C4-2B (cell line): ENCODE measurements around the gene FAM186B.

Experiments
- ZFX ChIP-seq: fragments of 450-650 bp; IDR thresholded peaks from 2 replicates; pipeline ENCODE4 v1.6.1; 2017
- TF ChIP-seq, protein P1 (sequence below): fragments of 450-650 bp; conservative IDR thresholded peaks from 2 replicates; pipeline ENCODE4 v1.5.1; 2017; ENCODE audit warnings: mild to moderate bottlenecking

GRCh38 chr12:49564686-49565405, 40.6 kb downstream of the FAM186B start:
- TF ChIP-seq, protein P1, sequence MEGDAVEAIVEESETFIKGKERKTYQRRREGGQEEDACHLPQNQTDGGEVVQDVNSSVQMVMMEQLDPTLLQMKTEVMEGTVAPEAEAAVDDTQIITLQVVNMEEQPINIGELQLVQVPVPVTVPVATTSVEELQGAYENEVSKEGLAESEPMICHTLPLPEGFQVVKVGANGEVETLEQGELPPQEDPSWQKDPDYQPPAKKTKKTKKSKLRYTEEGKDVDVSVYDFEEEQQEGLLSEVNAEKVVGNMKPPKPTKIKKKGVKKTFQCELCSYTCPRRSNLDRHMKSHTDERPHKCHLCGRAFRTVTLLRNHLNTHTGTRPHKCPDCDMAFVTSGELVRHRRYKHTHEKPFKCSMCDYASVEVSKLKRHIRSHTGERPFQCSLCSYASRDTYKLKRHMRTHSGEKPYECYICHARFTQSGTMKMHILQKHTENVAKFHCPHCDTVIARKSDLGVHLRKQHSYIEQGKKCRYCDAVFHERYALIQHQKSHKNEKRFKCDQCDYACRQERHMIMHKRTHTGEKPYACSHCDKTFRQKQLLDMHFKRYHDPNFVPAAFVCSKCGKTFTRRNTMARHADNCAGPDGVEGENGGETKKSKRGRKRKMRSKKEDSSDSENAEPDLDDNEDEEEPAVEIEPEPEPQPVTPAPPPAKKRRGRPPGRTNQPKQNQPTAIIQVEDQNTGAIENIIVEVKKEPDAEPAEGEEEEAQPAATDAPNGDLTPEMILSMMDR = no peak
- TF ChIP-seq ZFX = no peak
